Spleen (tissue), 11 donors: ENCODE results near the gene PRTG. TPM values are rescaled to one million over a fixed set of nuclear protein-coding genes. Genes with fewer than 3 reads are reported as not detected.

Experiments
- DNase-seq: peaks from one replicate; pipeline ENCODE4 v3.0.0-alpha.2; 2020
- H3K27ac ChIP-seq, 8 donors: fragments of 200-600 bp; sonication (generic) in 7 of 8; 1 replicate in 4 of 8; 2 replicates in 4 of 8; pipeline versions ENCODE4 v1.5.0 to v1.8.0; 2016 to 2021; ENCODE audit warnings: inconsistent platforms in 4 of 8, mild to moderate bottlenecking in 4 of 8, moderate library complexity in 1 of 8
- H3K27me3 ChIP-seq, 7 donors: fragments of 200-600 bp; sonication (generic) in 6 of 7; replicated peaks in 1 of 7; 1 replicate in 4 of 7; 2 replicates in 3 of 7; pipeline versions ENCODE4 v1.5.0 to v1.8.0; 2016 to 2021; ENCODE audit warnings: inconsistent platforms in 3 of 7, mild to moderate bottlenecking in 1 of 7
- H3K36me3 ChIP-seq, 6 donors: fragments of 200-600 bp; sonication (generic) in 5 of 6; 1 replicate in 4 of 6; 2 replicates in 2 of 6; pipeline versions ENCODE4 v1.5.0 to v1.8.0; 2016 to 2021; ENCODE audit warnings: inconsistent platforms in 2 of 6
- H3K4me1 ChIP-seq, 6 donors: fragments of 200-600 bp; sonication (generic) in 5 of 6; 1 replicate in 3 of 6; 2 replicates in 3 of 6; pipeline versions ENCODE4 v1.5.0 to v1.8.0; 2016 to 2021; ENCODE audit warnings: inconsistent platforms in 3 of 6
- H3K4me3 ChIP-seq, 8 donors: fragments of 200-600 bp; sonication (generic) in 7 of 8; 1 replicate in 4 of 8; 2 replicates in 4 of 8; pipeline versions ENCODE4 v1.5.0 to v1.8.0; 2016 to 2021; ENCODE audit warnings: inconsistent platforms in 4 of 8, mild to moderate bottlenecking in 4 of 8, moderate library complexity in 2 of 8
- H3K9me3 ChIP-seq, 8 donors: fragments of 200-600 bp; sonication (generic) in 7 of 8; 1 replicate in 4 of 8; 2 replicates in 4 of 8; pipeline versions ENCODE4 v1.5.0 to v1.8.0; 2016 to 2021; ENCODE audit warnings: inconsistent platforms in 4 of 8
- POLR2A ChIP-seq, 3 donors: fragments of 450-650 bp; IDR thresholded peaks; one replicate each; pipeline ENCODE4 v1.5.1; 2017; ENCODE audit warnings: antibody characterized with exemption in 3 of 3, mild to moderate bottlenecking in 1 of 3
- POLR2AphosphoS5 ChIP-seq, 3 donors: sonication (generic); formaldehyde crosslinking; IDR thresholded peaks; one replicate each; pipeline ENCODE4 v1.5.1; 2017; ENCODE audit warnings: antibody characterized with exemption in 3 of 3
- WGBS, 5 donors: extraction: QIAGEN DNeasy Blood & Tissue Kit in 3 of 5; methylation state at CpG; one replicate each; pipeline versions ENCODE4 v1.1.5 to v1.1.7; 2013 to 2018; 5-methylcytosine and 5-hydroxymethylcytosine counted together
- intact Hi-C: fragments of 100-400 bp; cut with DNase I; formaldehyde crosslinking; loops from one replicate; pipeline ENCODE4 v1.15.0; 2023; ENCODE audit warnings: low total_unique reads
- polyA plus RNA-seq, 3 donors: library from polyadenylated mRNA; stranded (reverse); fragments of 200-250 nt; gene quantifications; one replicate each; pipeline ENCODE4 v1.2.1, GENCODE V29; 2013
- total RNA-seq, 7 donors: library from RNA; depleted of rRNA in 3 of 7; stranded (reverse); fragments of >200 nt in 3 of 7; fragmentation: NEBNext Ultra II Directional in 4 of 7; extraction: Animal tissue kit (Norgen Biotek cat#: 25700) in 4 of 7; gene quantifications; one replicate each; pipeline versions ENCODE4 v1.1.0 to v1.2.1, GENCODE V29; 2016 to 2021
- TF ChIP-seq, protein P1 (sequence below), 11 experiments: fragments of 200-600 bp in 7 of 11; fragments of 450-650 bp in 4 of 11; sonication (generic) in 4 of 11; IDR thresholded peaks in 8 of 11; conservative IDR thresholded peaks in 3 of 11; 1 replicate in 7 of 11; 2 replicates in 4 of 11; pipeline versions ENCODE4 v1.4.0 to v1.8.0; 2016 to 2021; ENCODE audit warnings: antibody characterized with exemption in 11 of 11, inconsistent platforms in 4 of 11, mild to moderate bottlenecking in 1 of 11
- donor health status: healthy with polysubstance abuse.
- donor health status: DM: no; HTN: no; CAD: no; lungs with moderate emphysema.
- donor health status: DM: no; HTN: no; CAD: no.
- donor health status: Bipolar disorder and iron deficiency.
- donor health status: healthy.
- donor health status: DM: no; HTN: no; CAD: no.
- donor health status: DM: yes; HTN: yes; CAD: no.

Gene PRTG
- total and polyA plus RNA-seq, 10 donors = 0.02 to 1.4 (median 0.49) TPM

DNA sequence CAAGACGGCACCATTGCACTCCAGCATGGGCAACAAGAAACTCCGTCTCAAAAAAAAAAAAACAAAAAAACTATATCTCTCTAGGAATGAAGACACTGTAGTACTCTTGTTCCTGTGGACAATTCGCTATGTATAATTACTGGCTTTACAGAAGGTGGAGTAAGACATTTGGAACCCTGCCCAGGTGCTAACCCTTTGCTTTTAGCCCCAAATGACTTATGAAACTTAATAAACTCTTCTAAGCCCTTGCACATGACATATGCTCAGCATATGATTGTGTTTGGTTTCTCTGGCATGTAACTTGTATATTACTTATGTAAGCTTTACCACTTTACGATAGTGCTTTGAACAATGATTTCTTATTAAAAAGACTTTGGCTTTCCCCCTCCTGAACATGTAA is 27.3 kb upstream of the PRTG start:
- intact Hi-C loops = no loop called here

DNA sequence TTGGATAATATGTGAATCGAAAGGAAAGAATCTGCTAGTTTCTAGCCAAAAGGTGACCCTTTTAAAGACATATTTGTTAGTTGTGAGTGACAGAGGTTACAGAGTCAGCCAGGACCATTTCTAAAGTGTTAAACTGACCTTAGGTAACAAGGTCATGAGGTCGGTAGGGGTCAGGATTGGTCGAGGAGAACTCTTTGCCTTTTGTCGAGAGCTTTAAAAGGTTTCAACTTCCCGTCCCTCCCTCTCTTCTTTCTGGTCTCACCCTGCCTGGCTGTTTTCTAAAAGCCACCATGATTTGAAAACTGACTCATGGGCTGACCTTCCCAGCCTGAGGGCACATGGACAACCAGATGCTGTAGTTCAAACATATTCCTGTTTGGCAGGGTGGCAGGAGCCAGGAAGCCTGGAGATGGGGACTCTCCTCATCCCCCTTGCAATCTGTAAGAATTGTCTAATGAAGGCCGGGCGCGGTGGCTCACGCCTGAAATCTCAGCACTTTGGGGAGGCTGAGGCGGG is 25.8 kb upstream of the PRTG start:
- intact Hi-C loops = no loop called here
- H3K4me1 ChIP-seq = no peaks in the 10 kb centered on the region
- H3K4me3 ChIP-seq = no peak overlapping the region
- H3K9me3 ChIP-seq = no peaks in the 10 kb centered on the region
- TF ChIP-seq POLR2AphosphoS5 (IDR thresholded peaks at IDR 0.05) (no peak), POLR2A (IDR thresholded peaks at IDR 0.05) (no peak)
- TF ChIP-seq, protein P1, sequence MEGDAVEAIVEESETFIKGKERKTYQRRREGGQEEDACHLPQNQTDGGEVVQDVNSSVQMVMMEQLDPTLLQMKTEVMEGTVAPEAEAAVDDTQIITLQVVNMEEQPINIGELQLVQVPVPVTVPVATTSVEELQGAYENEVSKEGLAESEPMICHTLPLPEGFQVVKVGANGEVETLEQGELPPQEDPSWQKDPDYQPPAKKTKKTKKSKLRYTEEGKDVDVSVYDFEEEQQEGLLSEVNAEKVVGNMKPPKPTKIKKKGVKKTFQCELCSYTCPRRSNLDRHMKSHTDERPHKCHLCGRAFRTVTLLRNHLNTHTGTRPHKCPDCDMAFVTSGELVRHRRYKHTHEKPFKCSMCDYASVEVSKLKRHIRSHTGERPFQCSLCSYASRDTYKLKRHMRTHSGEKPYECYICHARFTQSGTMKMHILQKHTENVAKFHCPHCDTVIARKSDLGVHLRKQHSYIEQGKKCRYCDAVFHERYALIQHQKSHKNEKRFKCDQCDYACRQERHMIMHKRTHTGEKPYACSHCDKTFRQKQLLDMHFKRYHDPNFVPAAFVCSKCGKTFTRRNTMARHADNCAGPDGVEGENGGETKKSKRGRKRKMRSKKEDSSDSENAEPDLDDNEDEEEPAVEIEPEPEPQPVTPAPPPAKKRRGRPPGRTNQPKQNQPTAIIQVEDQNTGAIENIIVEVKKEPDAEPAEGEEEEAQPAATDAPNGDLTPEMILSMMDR (IDR thresholded peaks at IDR 0.05 in 8 of 11, conservative IDR thresholded peaks at IDR 0.05 in 3 of 11) = no peak
- H3K36me3 ChIP-seq = no peaks in the 10 kb centered on the region
- WGBS, 5 donors = 72 to 84% (median 81%) methylated on average over 10 of the region's 10 CpGs
- DNase-seq = no peak
- no peak overlapping the region for H3K27ac ChIP-seq
- peaks cover 0 to 7% (median 0%) of the 10 kb centered on the region in 7 donors for H3K27me3 ChIP-seq

More for the DNA sequence above, 27.3 kb upstream of the PRTG start:
- Histone ChIP-seq H3K4me1 (no peaks in the 10 kb centered on the region), H3K27ac (no peak overlapping the region), H3K27me3 (peaks cover 0 to 17% (median 0%) of the 10 kb centered on the region in 7 donors), H3K36me3 (no peaks in the 10 kb centered on the region), H3K9me3 (no peaks in the 10 kb centered on the region), H3K4me3 (no peak overlapping the region)
- DNase-seq = no peak
- 63 to 92% (median 90%) methylated on average over 4 of the region's 4 CpGs for WGBS, 5 donors
- TF ChIP-seq, protein P1 (IDR thresholded peaks at IDR 0.05 in 8 of 11, conservative IDR thresholded peaks at IDR 0.05 in 3 of 11) = no peak
- TF ChIP-seq POLR2AphosphoS5 (IDR thresholded peaks at IDR 0.05) = no peak
- no peak for TF ChIP-seq POLR2A (IDR thresholded peaks at IDR 0.05)

DNA sequence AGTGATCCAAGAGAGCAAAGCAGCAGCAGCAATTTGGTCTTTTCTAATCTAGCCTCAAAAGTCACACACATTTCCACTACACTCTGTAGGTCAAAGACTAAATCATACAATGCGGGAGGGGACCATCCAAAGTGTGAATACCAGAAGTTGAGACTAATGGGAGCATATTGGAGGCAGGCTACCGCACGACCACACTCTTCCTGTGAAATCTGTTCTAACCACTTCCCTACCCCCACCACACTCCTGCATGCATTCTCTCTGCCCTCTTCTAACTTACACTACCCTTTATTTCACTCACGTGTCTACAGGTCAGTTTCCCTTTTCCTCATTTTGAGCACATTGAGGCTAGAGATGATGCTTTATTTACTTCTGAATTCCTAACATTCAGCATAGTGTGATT is 23.7 kb upstream of the PRTG start:
- DNase-seq = no peak
- peaks cover 0 to 7% (median 0%) of the 10 kb centered on the region in 7 donors for H3K27me3 ChIP-seq
- no peaks in the 10 kb centered on the region for H3K4me1 ChIP-seq
- H3K4me3 ChIP-seq = no peak overlapping the region
- intact Hi-C loops = no loop called here
- no peaks in the 10 kb centered on the region for H3K36me3 ChIP-seq
- TF ChIP-seq, protein P1 (IDR thresholded peaks at IDR 0.05 in 8 of 11, conservative IDR thresholded peaks at IDR 0.05 in 3 of 11) = no peak
- TF ChIP-seq POLR2AphosphoS5 (IDR thresholded peaks at IDR 0.05) (no peak), POLR2A (IDR thresholded peaks at IDR 0.05) (no peak)
- H3K9me3 ChIP-seq = no peaks in the 10 kb centered on the region
- 41 to 51% (median 48%) methylated on average over 4 of the region's 4 CpGs for WGBS, 5 donors
- no peak overlapping the region for H3K27ac ChIP-seq

DNA sequence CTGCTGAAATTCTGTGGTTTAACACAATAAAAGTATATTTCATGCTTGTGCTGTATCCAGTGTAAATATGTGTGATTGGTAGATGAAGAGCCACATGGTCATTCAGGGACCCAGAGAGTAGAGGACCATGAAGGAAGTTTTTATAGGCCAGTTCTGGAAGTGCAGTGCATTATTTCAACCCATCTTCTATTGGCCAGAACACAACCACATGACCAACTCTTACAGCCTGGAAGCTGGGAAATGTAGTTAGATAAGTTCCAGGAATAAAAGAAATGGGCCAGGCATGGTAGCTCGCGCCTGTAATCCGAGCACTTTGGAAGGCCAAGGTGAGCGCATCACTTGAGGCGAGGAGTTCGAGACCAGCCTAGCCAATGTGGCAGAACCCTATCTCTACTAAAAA is 21.4 kb upstream of the PRTG start:
- WGBS, 5 donors = 87 to 98% (median 96%) methylated on average over 6 of the region's 6 CpGs

More for the DNA sequence above, 21.4 kb upstream of the PRTG start:
- TF ChIP-seq POLR2A (IDR thresholded peaks at IDR 0.05) = no peak
- TF ChIP-seq POLR2AphosphoS5 (IDR thresholded peaks at IDR 0.05) = no peak
- TF ChIP-seq, protein P1 (IDR thresholded peaks at IDR 0.05 in 8 of 11, conservative IDR thresholded peaks at IDR 0.05 in 3 of 11) = no peak
- no peaks in the 10 kb centered on the region for H3K36me3 ChIP-seq
- H3K4me3 ChIP-seq = no peak overlapping the region
- no peaks in the 10 kb centered on the region for H3K9me3 ChIP-seq
- H3K27me3 ChIP-seq = peaks cover 0 to 3% (median 0%) of the 10 kb centered on the region in 7 donors
- no peak overlapping the region for H3K27ac ChIP-seq
- no peak for DNase-seq
- no peaks in the 10 kb centered on the region for H3K4me1 ChIP-seq
- intact Hi-C loops = no loop called here
